Activated CD4-positive, alpha-beta T cell treated with anti-CD3 and anti-CD28 coated beads, Interleukin-2, amount 50 U/mL, for 4 hours (primary cell): Measurements from ENCODE around the gene RNASE8.

Experiments used
- DNase-seq, 2 experiments: peaks; one replicate each; pipeline ENCODE4 v3.0.0-alpha.2; 2020

The RNASE8 gene

GRCh38 chr14:21093769-21094681, 36.4 kb downstream of the RNASE8 start:
- DNase-seq = no peak

GRCh38 chr14:21095430-21096205, 38.0 kb downstream of the RNASE8 start:
- no peak for DNase-seq

- no peak for DNase-seq
These were observed 38.8 kb downstream of the RNASE8 start for GRCh38 chr14:21096438-21096837.

- no peak for DNase-seq
These were observed 39.5 kb downstream of the RNASE8 start for GRCh38 chr14:21096978-21097635.

- no peak for DNase-seq
These were observed 40.0 kb downstream of the RNASE8 start for GRCh38 chr14:21097636-21098075.

- DNase-seq = peak in 1 of 2 experiments; percentile 12
These were observed 40.7 kb downstream of the RNASE8 start, which contains the start of gene ZNF219 for GRCh38 chr14:21098076-21098891. Gene ZNF219 (minus strand): TSS chr14:21098655. CDS start chr14:21093591, 5,064 bp downstream.

- no peak for DNase-seq
These were observed 41.4 kb downstream of the RNASE8 start for GRCh38 chr14:21098892-21099595.

GRCh38 chr14:21099596-21099985, 42.0 kb downstream of the RNASE8 start:
- DNase-seq = no peak

- DNase-seq = no peak
These were observed 43.3 kb downstream of the RNASE8 start, which contains the start of gene TMEM253 for GRCh38 chr14:21100931-21101330. Gene TMEM253 (plus strand): TSS chr14:21101066. CDS start chr14:21101344, 278 bp downstream.

GRCh38 chr14:21101802-21102413, 44.3 kb downstream of the RNASE8 start:
- no peak for DNase-seq

- DNase-seq = no peak
These were observed 45.1 kb downstream of the RNASE8 start for GRCh38 chr14:21102521-21103410.

GRCh38 chr14:21103411-21103709, 45.7 kb downstream of the RNASE8 start:
- no peak for DNase-seq

GRCh38 chr14:21103710-21104447, 46.3 kb downstream of the RNASE8 start:
- peak; percentile 93 for DNase-seq

GRCh38 chr14:21104448-21105060, 46.9 kb downstream of the RNASE8 start:
- DNase-seq = peak; percentile 50 to 52

GRCh38 chr14:21105095-21105494, 47.5 kb downstream of the RNASE8 start:
- DNase-seq = no peak

- DNase-seq = no peak
These were observed 48.5 kb downstream of the RNASE8 start for GRCh38 chr14:21106176-21106497.

GRCh38 chr14:21106498-21107282, 49.1 kb downstream of the RNASE8 start:
- peak; percentile 75 to 77 for DNase-seq

- no peak for DNase-seq
These were observed 49.7 kb downstream of the RNASE8 start for GRCh38 chr14:21107283-21107800.
